ENCODE results near the gene TENM3. TPM values are rescaled to one million over a fixed set of nuclear protein-coding genes. Genes with fewer than 3 reads are reported as not detected.

TENM3 gene
- total and polyA plus RNA-seq, 2 experiments from 2014 or later, result 16.1 to 70.9 TPM

DNA sequence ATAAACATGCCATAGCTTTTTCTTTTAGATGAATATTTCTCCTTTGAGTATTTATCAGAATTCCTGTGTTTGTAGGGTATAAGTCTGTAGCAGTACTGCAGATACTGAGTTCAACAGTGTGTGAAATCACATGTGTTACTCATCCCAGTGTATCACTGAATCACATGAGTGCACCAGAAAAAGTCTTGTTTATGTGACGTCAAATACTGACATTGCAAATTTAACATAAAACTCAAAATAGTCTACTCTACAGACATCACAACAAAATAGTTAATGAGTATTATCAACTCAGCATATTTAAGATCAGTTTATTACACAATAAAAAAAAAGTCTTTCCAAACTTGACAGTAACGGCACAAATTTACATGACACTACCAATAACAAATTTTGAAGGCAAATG lies 452.6 kb downstream of the TENM3 start:
- WGBS (ENCODE audit: low lambda C conversion rate, missing lambda C conversion rate), result 91% methylated on average over 2 of the region's 2 CpGs
- no peaks in the 10 kb centered on the region for H3K9me3 ChIP-seq (ENCODE audit: low read depth)
- no peak overlapping the region for H3K27ac ChIP-seq
- H3K9me2 ChIP-seq (replicated peaks; ENCODE audit: insufficient read depth), result no peaks in the 10 kb centered on the region
- H4K20me1 ChIP-seq (ENCODE audit: insufficient read depth, poor library complexity, severe bottlenecking), result no peaks in the 10 kb centered on the region
- no peak overlapping the region for H3K4me2 ChIP-seq
- H3K4me3 ChIP-seq, result no peak overlapping the region
- DNase-seq (ENCODE audit: low spot score), result no peak
- H3K27me3 ChIP-seq, result no peaks in the 10 kb centered on the region
- H2AFZ ChIP-seq, result no peak overlapping the region
- H3K4me1 ChIP-seq (ENCODE audit: insufficient read depth), result no peaks in the 10 kb centered on the region
- H3K36me3 ChIP-seq (replicated peaks; ENCODE audit: insufficient read depth, low read depth), result peaks cover 3% of the 10 kb centered on the region
- H3K79me2 ChIP-seq, result no peaks in the 10 kb centered on the region
- no peak for TF ChIP-seq EZH2 (IDR thresholded peaks at IDR 0.05; ENCODE audit: borderline replicate concordance)
- no peak for TF ChIP-seq EZH2phosphoT487 (IDR thresholded peaks at IDR 0.05; ENCODE audit: low read depth, severe bottlenecking, unreplicated experiment)
- TF ChIP-seq, protein P1, sequence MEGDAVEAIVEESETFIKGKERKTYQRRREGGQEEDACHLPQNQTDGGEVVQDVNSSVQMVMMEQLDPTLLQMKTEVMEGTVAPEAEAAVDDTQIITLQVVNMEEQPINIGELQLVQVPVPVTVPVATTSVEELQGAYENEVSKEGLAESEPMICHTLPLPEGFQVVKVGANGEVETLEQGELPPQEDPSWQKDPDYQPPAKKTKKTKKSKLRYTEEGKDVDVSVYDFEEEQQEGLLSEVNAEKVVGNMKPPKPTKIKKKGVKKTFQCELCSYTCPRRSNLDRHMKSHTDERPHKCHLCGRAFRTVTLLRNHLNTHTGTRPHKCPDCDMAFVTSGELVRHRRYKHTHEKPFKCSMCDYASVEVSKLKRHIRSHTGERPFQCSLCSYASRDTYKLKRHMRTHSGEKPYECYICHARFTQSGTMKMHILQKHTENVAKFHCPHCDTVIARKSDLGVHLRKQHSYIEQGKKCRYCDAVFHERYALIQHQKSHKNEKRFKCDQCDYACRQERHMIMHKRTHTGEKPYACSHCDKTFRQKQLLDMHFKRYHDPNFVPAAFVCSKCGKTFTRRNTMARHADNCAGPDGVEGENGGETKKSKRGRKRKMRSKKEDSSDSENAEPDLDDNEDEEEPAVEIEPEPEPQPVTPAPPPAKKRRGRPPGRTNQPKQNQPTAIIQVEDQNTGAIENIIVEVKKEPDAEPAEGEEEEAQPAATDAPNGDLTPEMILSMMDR (IDR thresholded peaks at IDR 0.05; ENCODE audit: poor library complexity), result no peak

DNA sequence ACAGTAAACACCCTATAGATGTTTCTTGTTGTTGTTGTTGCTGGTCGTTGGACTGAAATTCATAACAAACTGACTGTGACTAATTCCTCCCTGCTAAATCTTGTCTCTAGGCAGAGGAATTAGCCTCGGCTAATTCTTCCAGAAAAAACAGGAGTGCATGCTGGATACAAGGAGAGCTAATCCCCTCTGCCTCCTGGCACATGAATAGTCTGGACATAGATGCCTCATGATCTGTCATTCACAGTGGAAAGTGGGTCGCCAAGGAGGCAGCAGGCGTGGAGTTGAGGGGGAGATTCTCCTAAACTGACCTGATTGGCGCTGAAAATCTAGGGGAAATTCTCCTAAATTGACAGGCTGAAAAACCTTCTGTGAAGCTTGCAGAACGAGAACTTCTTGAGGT lies 453.9 kb downstream of the TENM3 start:
- Histone ChIP-seq H3K4me3 (no peak overlapping the region), H3K9me3 (ENCODE audit: low read depth) (no peaks in the 10 kb centered on the region), H3K27me3 (no peaks in the 10 kb centered on the region), H3K79me2 (no peaks in the 10 kb centered on the region), H3K27ac (no peak overlapping the region), H3K4me1 (ENCODE audit: insufficient read depth) (no peaks in the 10 kb centered on the region), H3K4me2 (no peak overlapping the region), H3K36me3 (replicated peaks; ENCODE audit: insufficient read depth, low read depth) (peaks cover 3% of the 10 kb centered on the region), H4K20me1 (ENCODE audit: insufficient read depth, poor library complexity, severe bottlenecking) (no peaks in the 10 kb centered on the region), H3K9me2 (replicated peaks; ENCODE audit: insufficient read depth) (no peaks in the 10 kb centered on the region), H2AFZ (no peak overlapping the region)
- TF ChIP-seq EZH2phosphoT487 (IDR thresholded peaks at IDR 0.05; ENCODE audit: low read depth, severe bottlenecking, unreplicated experiment) (no peak), EZH2 (IDR thresholded peaks at IDR 0.05; ENCODE audit: borderline replicate concordance) (no peak)
- TF ChIP-seq, protein P1 (IDR thresholded peaks at IDR 0.05; ENCODE audit: poor library complexity), result no peak
- DNase-seq (ENCODE audit: low spot score), result no peak
- 85% methylated on average over 6 of the region's 6 CpGs for WGBS (ENCODE audit: low lambda C conversion rate, missing lambda C conversion rate)

DNA sequence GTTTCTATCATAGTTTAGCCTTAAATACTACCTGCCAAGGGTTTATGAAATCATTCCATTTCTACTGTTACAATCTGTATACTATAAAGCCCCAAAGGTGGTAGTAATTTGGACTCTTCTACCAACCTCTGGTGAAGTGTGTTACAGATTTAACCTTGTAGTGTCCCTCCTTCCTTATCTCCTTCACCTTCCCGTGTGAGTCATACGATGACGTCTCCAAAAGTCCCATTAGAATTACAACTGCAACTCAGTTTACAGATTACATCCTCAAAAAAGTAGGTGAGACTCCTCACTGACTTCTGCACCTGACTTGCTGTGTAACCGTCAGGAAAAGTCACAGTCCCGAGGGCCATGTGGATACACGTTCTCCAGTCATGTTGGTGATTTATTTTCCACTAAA lies 455.0 kb downstream of the TENM3 start:
- TF ChIP-seq EZH2 (IDR thresholded peaks at IDR 0.05; ENCODE audit: borderline replicate concordance) (no peak), EZH2phosphoT487 (IDR thresholded peaks at IDR 0.05; ENCODE audit: low read depth, severe bottlenecking, unreplicated experiment) (no peak)
- TF ChIP-seq, protein P1 (IDR thresholded peaks at IDR 0.05; ENCODE audit: poor library complexity), result no peak
- Histone ChIP-seq H3K36me3 (replicated peaks; ENCODE audit: insufficient read depth, low read depth) (no peaks in the 10 kb centered on the region), H3K9me2 (replicated peaks; ENCODE audit: insufficient read depth) (no peaks in the 10 kb centered on the region), H4K20me1 (ENCODE audit: insufficient read depth, poor library complexity, severe bottlenecking) (no peaks in the 10 kb centered on the region), H3K79me2 (no peaks in the 10 kb centered on the region), H3K4me3 (no peak overlapping the region), H3K9me3 (ENCODE audit: low read depth) (no peaks in the 10 kb centered on the region), H2AFZ (no peak overlapping the region), H3K27me3 (no peaks in the 10 kb centered on the region), H3K27ac (no peak overlapping the region), H3K4me1 (ENCODE audit: insufficient read depth) (no peaks in the 10 kb centered on the region), H3K4me2 (no peak overlapping the region)
- DNase-seq (ENCODE audit: low spot score), result no peak
- 80% methylated on average over 6 of the region's 6 CpGs for WGBS (ENCODE audit: low lambda C conversion rate, missing lambda C conversion rate)

DNA sequence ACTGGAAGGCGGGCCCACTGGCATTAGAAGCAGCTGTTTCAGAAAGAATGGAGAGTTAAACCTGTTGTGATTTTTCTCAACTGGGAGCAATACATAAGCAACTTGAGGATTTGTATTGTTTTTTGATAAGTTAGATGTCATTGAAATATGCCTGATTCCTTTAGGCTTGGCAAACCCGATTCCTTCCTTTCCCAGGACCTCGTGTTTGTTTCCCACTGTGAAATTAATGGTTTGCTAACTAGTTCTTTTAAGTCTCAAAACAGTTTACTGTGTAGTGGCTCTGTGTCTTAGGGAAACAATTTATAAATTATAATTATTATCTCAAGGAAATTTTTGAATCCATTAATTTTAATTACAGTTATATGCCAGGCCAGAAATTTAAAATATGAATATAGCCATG lies 456.0 kb downstream of the TENM3 start:
- DNase-seq (ENCODE audit: low spot score), result no peak
- H3K27me3 ChIP-seq, result no peaks in the 10 kb centered on the region
- no peak overlapping the region for H2AFZ ChIP-seq
- H3K9me3 ChIP-seq (ENCODE audit: low read depth), result no peaks in the 10 kb centered on the region
- WGBS (ENCODE audit: low lambda C conversion rate, missing lambda C conversion rate), result 52% methylated on average over 3 of the region's 3 CpGs
- no peaks in the 10 kb centered on the region for H3K36me3 ChIP-seq (replicated peaks; ENCODE audit: insufficient read depth, low read depth)
- no peaks in the 10 kb centered on the region for H3K9me2 ChIP-seq (replicated peaks; ENCODE audit: insufficient read depth)
- H4K20me1 ChIP-seq (ENCODE audit: insufficient read depth, poor library complexity, severe bottlenecking), result no peaks in the 10 kb centered on the region
- no peaks in the 10 kb centered on the region for H3K4me1 ChIP-seq (ENCODE audit: insufficient read depth)
- no peak overlapping the region for H3K4me3 ChIP-seq
- no peak overlapping the region for H3K4me2 ChIP-seq
- no peak overlapping the region for H3K27ac ChIP-seq
- no peaks in the 10 kb centered on the region for H3K79me2 ChIP-seq
- TF ChIP-seq EZH2 (IDR thresholded peaks at IDR 0.05; ENCODE audit: borderline replicate concordance), result no peak
- TF ChIP-seq, protein P1 (IDR thresholded peaks at IDR 0.05; ENCODE audit: poor library complexity), result no peak
- no peak for TF ChIP-seq EZH2phosphoT487 (IDR thresholded peaks at IDR 0.05; ENCODE audit: low read depth, severe bottlenecking, unreplicated experiment)

All from hepatocyte (in vitro differentiated cells).